Measurements from ENCODE around the gene ATP6V0C. TPM values are rescaled to one million over a fixed set of nuclear protein-coding genes. Genes with fewer than 3 reads are reported as not detected.

ATP6V0C gene
- total and polyA plus RNA-seq, 2 of the 13 experiments (the other 11 are each of a cell fraction or from before 2014, with no cell fraction given): 10.4 to 20.1 TPM

GRCh38 chr16:2476741-2477140 lies 37.0 kb upstream of the ATP6V0C start (continued):
- TF ChIP-seq PAXIP1 (CRISPR knock-in tag; conservative IDR thresholded peaks at IDR 0.05): peak; percentile 59
- peak; percentile 44; the same call in 1 of the 2 replicates for TF ChIP-seq SALL1 (CRISPR knock-in tag; IDR thresholded peaks at IDR 0.05)
- no peak for TF ChIP-seq ZNF326 (CRISPR knock-in tag; IDR thresholded peaks at IDR 0.05; ENCODE audit: borderline replicate concordance)
- no peak for TF ChIP-seq PAWR (CRISPR knock-in tag; IDR thresholded peaks at IDR 0.05; ENCODE audit: borderline replicate concordance)
- TF ChIP-seq, protein P1, sequence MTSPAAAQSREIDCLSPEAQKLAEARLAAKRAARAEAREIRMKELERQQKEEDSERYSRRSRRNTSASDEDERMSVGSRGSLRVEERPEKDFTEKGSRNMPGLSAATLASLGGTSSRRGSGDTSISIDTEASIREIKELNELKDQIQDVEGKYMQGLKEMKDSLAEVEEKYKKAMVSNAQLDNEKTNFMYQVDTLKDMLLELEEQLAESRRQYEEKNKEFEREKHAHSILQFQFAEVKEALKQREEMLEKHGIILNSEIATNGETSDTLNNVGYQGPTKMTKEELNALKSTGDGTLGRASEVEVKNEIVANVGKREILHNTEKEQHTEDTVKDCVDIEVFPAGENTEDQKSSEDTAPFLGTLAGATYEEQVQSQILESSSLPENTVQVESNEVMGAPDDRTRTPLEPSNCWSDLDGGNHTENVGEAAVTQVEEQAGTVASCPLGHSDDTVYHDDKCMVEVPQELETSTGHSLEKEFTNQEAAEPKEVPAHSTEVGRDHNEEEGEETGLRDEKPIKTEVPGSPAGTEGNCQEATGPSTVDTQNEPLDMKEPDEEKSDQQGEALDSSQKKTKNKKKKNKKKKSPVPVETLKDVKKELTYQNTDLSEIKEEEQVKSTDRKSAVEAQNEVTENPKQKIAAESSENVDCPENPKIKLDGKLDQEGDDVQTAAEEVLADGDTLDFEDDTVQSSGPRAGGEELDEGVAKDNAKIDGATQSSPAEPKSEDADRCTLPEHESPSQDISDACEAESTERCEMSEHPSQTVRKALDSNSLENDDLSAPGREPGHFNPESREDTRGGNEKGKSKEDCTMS (CRISPR knock-in tag; conservative IDR thresholded peaks at IDR 0.05): no peak
- no peak for TF ChIP-seq SIX4 (CRISPR knock-in tag; IDR thresholded peaks at IDR 0.05)
- TF ChIP-seq HDAC2 (CRISPR knock-in tag; IDR thresholded peaks at IDR 0.05): peak; percentile 33; the same call in 1 of the 2 replicates
- TF ChIP-seq TAF1 (CRISPR knock-in tag; IDR thresholded peaks at IDR 0.05): no peak
- TF ChIP-seq SOX5 (CRISPR knock-in tag; IDR thresholded peaks at IDR 0.05; ENCODE audit: borderline replicate concordance): peak; percentile 41; the same call in 1 of the 2 replicates
- TF ChIP-seq ZEB1 (IDR thresholded peaks at IDR 0.05; ENCODE audit: insufficient replicate concordance, low read depth): peak; percentile 83
- no peak for TF ChIP-seq MED8 (CRISPR knock-in tag; IDR thresholded peaks at IDR 0.05; ENCODE audit: insufficient replicate concordance)
- 0 out of 2 replicates have a peak, but pooled peaks have one; percentile 7 for TF ChIP-seq HNF4G (IDR thresholded peaks at IDR 0.05; ENCODE audit: borderline replicate concordance, low read depth, low read length)
- no peak for TF ChIP-seq HNF4G (CRISPR knock-in tag; IDR thresholded peaks at IDR 0.05; ENCODE audit: borderline replicate concordance, low read depth)
- no peak for TF ChIP-seq LCORL (IDR thresholded peaks at IDR 0.05)
- peak; percentile 28; the same call in 1 of the 2 replicates for TF ChIP-seq LCORL (CRISPR knock-in tag; IDR thresholded peaks at IDR 0.05)
- TF ChIP-seq, protein P2, sequence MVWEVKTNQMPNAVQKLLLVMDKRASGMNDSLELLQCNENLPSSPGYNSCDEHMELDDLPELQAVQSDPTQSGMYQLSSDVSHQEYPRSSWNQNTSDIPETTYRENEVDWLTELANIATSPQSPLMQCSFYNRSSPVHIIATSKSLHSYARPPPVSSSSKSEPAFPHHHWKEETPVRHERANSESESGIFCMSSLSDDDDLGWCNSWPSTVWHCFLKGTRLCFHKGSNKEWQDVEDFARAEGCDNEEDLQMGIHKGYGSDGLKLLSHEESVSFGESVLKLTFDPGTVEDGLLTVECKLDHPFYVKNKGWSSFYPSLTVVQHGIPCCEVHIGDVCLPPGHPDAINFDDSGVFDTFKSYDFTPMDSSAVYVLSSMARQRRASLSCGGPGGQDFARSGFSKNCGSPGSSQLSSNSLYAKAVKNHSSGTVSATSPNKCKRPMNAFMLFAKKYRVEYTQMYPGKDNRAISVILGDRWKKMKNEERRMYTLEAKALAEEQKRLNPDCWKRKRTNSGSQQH (CRISPR knock-in tag; IDR thresholded peaks at IDR 0.05; ENCODE audit: low read depth): no peak
- 0 out of 2 replicates have a peak, but pooled peaks have one; percentile 16 for TF ChIP-seq ESRRA (CRISPR knock-in tag; IDR thresholded peaks at IDR 0.05; ENCODE audit: low read depth)
- TF ChIP-seq RAD21 (CRISPR knock-in tag; IDR thresholded peaks at IDR 0.05): no peak
- peak; percentile 29 for TF ChIP-seq TEAD3 (CRISPR knock-in tag; optimal IDR thresholded peaks at IDR 0.05; ENCODE audit: borderline replicate concordance)
- peak; percentile 43; the same call in 1 of the 2 replicates for TF ChIP-seq BCL6 (CRISPR knock-in tag; IDR thresholded peaks at IDR 0.05)
- peak; percentile 69; the same call in 1 of the 2 replicates for TF ChIP-seq MIXL1 (CRISPR knock-in tag; IDR thresholded peaks at IDR 0.05)
- no peak for TF ChIP-seq ZNF839 (CRISPR knock-in tag; IDR thresholded peaks at IDR 0.05; ENCODE audit: borderline replicate concordance)
- TF ChIP-seq SAP130 (CRISPR knock-in tag; IDR thresholded peaks at IDR 0.05; ENCODE audit: low read depth): 0 out of 2 replicates have a peak, but pooled peaks have one; percentile 23
- 0 out of 2 replicates have a peak, but pooled peaks have one; percentile 12 for TF ChIP-seq NR2C2 (CRISPR knock-in tag; IDR thresholded peaks at IDR 0.05; ENCODE audit: borderline replicate concordance)
